Measurements from ENCODE around the gene JAG2.

JAG2 gene

DNA sequence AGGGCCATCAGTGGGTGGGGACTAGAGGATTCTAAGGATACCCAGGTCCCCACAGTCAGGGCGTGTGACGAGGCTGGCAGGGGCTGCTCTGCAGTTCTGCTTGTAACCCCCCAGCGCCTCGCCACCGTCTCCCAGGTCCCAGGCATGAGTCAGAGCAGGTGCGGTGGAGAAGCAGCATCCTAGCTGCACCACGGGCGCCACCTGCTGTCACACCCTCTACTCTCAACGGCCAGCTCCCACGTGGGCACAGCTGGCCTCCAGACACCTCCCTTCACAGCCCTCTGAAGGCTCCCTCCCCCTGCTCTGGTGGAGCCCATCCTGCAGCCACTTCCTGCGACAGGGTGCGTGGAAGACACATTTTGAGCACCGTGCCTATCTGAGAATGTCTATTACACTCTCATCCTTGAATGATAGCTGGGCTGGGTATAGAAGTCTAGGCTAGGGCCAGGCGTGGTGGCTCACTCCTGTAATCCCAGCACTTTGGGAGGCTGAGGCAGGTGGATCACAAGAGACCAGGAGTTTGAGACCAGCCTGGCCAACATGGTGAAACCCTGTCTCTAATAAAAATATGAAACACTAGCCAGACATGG lies 19.5 kb upstream of the JAG2 start:
- DNase-seq (ENCODE audit: low read depth, low spot score): no peak
- POLR2A ChIA-PET: no interaction called here

DNA sequence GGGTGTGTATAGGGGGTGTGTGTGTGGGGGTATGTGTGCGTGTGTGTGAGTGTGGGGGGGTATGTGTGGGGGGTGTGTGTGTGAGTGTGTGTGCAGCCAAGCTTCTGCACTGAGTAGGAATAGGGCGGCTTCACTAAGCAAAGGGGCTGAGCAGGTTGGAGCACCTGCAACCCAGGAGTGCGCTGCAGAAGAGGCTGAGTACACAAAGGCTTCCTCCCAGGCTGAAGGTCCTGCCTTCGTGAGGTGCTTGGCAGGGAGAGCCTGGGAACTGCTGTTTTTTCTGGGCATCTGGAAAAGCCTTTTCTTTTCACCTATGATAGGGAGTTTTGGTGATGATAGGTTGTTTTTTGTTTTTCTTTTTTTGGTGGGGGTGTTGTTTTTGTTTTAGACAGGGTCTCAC lies 18.5 kb upstream of the JAG2 start:
- ChIA-PET CTCF (no interaction called here), POLR2A (no interaction called here)
- TF ChIP-seq, protein P1, sequence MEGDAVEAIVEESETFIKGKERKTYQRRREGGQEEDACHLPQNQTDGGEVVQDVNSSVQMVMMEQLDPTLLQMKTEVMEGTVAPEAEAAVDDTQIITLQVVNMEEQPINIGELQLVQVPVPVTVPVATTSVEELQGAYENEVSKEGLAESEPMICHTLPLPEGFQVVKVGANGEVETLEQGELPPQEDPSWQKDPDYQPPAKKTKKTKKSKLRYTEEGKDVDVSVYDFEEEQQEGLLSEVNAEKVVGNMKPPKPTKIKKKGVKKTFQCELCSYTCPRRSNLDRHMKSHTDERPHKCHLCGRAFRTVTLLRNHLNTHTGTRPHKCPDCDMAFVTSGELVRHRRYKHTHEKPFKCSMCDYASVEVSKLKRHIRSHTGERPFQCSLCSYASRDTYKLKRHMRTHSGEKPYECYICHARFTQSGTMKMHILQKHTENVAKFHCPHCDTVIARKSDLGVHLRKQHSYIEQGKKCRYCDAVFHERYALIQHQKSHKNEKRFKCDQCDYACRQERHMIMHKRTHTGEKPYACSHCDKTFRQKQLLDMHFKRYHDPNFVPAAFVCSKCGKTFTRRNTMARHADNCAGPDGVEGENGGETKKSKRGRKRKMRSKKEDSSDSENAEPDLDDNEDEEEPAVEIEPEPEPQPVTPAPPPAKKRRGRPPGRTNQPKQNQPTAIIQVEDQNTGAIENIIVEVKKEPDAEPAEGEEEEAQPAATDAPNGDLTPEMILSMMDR (IDR thresholded peaks at IDR 0.05; ENCODE audit: insufficient read depth, low read length, missing control alignments): no peak
- DNase-seq (ENCODE audit: low read depth, low spot score): no peak
- H3K4me3 ChIP-seq (ENCODE audit: low read depth, low read length): no peak overlapping the region

More for the DNA sequence above, 19.5 kb upstream of the JAG2 start:
- H3K4me3 ChIP-seq (ENCODE audit: low read depth, low read length): no peak overlapping the region
- TF ChIP-seq, protein P1 (IDR thresholded peaks at IDR 0.05; ENCODE audit: insufficient read depth, low read length, missing control alignments): no peak
- CTCF ChIA-PET: no interaction called here

DNA sequence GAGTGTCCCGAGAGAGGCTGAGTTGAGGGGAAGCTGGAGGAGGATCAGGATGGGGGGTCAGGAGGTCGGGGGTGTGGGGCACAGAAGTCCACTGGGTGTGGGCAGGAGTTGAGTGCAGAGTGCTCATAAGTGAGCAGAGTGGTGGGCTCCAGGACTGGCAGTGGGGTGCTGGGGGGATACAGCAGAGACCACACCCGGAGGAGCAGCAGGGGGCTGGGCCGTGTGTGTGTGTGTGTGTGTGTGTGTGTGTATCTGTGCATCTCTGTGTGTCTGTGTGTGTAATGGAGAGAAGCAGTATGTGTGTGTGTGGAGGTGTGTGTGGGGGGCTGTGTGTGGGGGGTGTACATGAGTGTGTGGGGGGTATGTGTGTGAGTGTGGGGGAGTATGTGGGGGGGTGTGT lies 17.4 kb upstream of the JAG2 start:
- POLR2A ChIA-PET: no interaction called here
- TF ChIP-seq, protein P1 (IDR thresholded peaks at IDR 0.05; ENCODE audit: insufficient read depth, low read length, missing control alignments): no peak
- CTCF ChIA-PET: no interaction called here
- no peak for DNase-seq (ENCODE audit: low read depth, low spot score)
- no peak overlapping the region for H3K4me3 ChIP-seq (ENCODE audit: low read depth, low read length)

DNA sequence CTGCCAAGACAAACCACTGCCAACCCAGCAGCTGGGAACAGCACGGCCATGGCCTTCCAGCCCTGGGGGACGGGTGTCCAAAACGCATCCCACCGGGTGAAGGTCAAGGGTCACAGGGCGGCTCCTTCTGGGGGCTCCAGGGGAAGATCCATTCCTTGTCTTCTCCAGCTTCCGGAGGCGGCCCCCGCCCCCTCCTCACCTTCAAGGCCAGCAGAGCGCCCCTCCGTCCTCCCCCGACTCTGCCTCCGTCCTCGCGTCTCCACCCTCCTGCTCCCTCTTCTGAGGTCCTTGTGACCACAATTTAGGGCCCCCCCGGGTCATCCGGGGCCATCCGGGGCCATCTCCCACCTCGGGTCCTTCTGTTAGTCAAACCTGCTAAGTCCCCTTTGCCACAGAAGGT lies 16.4 kb upstream of the JAG2 start:
- ChIA-PET CTCF (no interaction called here), POLR2A (no interaction called here)
- TF ChIP-seq, protein P1 (IDR thresholded peaks at IDR 0.05; ENCODE audit: insufficient read depth, low read length, missing control alignments): no peak

DNA sequence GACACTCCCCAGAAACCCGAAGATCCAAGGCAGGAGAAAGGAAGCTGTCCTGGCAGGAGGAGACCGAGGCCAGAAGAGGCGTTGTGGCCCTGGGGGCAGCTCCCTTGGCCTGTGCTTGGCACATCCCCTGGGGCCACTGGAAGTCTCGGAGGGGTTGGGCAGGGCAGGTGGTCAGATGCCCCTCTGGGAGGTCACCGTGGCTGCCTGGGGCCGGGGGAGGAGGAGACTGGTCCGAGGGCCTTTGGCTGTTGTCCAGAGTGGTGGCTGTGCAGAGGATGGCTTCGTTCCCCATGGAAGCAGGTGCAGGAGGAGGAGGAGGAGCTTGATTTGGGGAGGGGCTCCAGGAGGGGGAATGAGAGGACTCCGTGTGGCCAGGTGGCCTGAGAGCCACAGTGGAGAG lies 15.9 kb upstream of the JAG2 start:
- TF ChIP-seq, protein P1 (IDR thresholded peaks at IDR 0.05; ENCODE audit: insufficient read depth, low read length, missing control alignments): no peak
- no peak overlapping the region for H3K4me3 ChIP-seq (ENCODE audit: low read depth, low read length)
- ChIA-PET POLR2A (no interaction called here), CTCF (no interaction called here)
- DNase-seq (ENCODE audit: low read depth, low spot score): no peak

More for the DNA sequence above, 16.4 kb upstream of the JAG2 start:
- no peak overlapping the region for H3K4me3 ChIP-seq (ENCODE audit: low read depth, low read length)
- DNase-seq (ENCODE audit: low read depth, low spot score): no peak

DNA sequence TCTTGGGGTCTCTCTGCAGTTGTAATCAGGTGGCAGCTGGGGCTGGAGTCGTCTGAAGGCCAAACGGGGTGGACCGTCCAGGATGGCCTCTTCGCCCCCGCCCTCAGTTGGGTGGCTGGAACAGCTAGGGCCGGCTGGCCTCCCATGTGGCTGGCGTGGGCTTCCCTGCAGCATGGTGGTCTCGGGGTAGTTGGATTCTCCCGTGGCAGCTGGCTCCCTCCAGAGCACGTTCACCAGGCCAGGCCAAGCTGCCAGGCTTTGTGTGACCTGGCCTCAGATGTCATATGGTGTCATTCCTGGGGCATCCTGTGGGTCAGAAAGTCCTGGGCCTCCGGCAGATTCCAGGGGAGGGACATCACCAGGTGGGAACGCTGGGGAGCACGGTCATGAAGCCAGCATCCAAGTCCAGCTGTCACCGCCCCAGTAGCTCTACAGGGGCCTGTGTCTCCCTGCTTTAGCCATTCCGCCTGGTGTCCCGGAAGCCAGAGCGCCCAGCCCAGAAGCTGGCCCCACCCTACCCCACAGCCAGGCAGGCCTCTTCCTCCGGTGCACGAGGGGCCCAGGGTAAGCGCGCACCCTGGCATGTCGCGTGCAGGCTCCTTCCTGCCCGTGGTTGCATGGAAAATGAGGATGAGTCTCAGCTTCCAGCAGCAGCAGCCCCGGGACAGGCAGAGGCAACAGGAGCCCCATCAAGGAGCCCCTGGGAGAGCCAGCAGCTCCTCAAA lies 13.9 kb upstream of the JAG2 start:
- no peak overlapping the region for H3K4me3 ChIP-seq (ENCODE audit: low read depth, low read length)
- CTCF ChIA-PET: interaction anchor here (0.7 to 1.4 kb wide), 3 partner anchors 21 to 118 kb away, joined by 3 to 4 read pairs (median 3); partner anchors contain the start of gene BRF1
- no peak for DNase-seq (ENCODE audit: low read depth, low spot score)
- TF ChIP-seq, protein P1 (IDR thresholded peaks at IDR 0.05; ENCODE audit: insufficient read depth, low read length, missing control alignments): no peak
- POLR2A ChIA-PET: no interaction called here
